Cerebellar cortex (tissue), 1 donor: Measurements from ENCODE around the gene NCAM2.

Experiments
- DNase-seq: peaks from one replicate; pipeline ENCODE4 v3.0.0-alpha.2; 2015; ENCODE audit warnings: low spot score

NCAM2 gene

DNA sequence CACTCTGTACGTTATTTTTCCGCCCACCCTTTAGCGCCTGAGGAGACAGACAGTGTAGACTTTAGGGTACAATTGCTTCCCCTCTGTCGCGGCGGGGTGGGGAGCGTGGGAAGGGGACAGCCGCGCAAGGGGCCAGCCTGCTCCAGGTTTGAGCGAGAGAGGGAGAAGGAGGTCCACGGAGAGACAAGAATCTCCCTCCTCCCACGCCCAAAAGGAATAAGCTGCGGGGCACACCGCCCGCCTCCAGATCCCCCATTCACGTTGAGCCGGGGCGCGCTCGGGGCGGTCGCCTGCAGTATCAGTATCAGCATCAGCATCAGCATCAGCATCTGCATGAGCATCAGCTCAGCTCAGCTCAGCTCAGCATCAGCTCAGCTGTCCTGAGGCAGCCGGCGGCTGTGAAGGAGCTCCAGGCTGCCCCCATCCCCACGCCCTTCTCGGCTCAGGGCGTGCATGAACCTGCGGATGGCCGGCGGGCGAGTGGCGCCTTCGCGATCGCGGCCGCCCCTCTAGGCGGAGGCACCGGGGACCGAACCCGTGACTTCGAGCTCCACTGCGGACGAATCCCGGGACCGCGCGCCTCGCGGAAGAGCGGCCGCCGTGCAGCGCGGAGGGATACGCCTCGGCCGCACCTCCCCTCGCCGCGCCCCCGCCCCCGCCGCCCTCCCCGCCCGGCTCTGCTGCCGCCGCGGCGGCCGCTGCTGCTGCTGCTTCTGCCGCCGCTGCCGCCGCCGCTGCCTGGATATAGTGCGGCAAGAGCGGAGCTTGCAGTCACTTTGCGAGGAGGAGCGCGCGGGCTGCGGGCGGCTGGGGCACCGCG lies at the start of gene NCAM2:
Gene NCAM2, plus strand, starts transcription at position 774 of the 820 bp plus-strand sequence.
- DNase-seq, result no peak

DNA sequence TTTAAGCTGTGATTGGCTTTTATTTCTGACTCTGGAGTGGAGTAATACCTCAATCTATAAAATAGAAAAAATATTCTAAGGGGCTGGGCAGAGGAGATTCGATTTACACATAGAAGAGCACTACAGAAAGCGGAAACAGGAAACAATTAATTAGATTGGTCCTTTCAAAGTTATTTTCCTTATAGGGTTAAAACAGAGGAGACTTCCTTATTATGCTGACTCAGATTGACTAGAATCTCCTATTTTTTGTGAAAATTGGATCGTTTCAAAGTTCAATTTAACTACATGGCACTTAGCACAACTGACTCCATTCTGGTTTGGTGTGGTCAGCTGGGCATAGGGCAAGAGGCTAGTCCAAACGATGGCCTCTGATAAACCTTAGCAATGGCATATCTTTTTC lies 48.3 kb upstream of the NCAM2 start:
- DNase-seq, result no peak

DNA sequence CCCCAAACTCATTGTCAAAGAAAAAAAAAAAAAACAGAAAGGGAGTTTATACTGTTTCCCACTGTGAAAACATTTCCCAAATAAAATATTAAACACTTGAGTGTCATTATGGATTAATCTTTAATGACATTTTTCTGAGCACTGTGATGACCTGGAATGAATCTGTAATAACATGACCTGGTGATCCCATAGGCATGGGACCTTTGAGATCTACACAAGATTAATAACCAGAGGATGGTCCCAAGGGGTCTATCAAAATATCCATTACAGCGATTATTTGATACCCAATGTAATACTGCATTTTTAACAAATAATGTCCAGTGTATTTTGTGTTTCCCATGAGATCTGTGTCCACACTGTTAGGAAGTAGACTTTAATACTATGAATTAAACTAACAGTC lies 32.4 kb upstream of the NCAM2 start:
- DNase-seq, result no peak

DNA sequence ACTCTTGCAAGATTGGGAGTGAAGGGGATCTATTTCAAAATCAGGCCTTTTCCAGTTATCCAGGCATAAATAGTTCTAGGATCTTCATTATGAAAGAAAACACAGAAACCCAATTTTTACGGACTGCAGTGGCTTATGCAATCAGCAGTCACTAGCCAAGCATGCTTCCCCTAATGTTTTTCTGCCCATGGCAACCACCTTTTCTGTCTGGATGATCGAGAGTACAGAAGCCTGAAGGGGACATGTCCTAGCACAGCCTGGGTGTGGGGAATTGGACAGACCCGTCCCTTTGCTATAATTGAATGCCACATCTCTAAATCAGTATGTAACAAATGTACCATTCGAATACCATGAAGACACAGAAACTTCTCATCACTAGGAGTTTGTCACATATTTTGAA lies 29.8 kb upstream of the NCAM2 start:
- DNase-seq, result peak; percentile 23

DNA sequence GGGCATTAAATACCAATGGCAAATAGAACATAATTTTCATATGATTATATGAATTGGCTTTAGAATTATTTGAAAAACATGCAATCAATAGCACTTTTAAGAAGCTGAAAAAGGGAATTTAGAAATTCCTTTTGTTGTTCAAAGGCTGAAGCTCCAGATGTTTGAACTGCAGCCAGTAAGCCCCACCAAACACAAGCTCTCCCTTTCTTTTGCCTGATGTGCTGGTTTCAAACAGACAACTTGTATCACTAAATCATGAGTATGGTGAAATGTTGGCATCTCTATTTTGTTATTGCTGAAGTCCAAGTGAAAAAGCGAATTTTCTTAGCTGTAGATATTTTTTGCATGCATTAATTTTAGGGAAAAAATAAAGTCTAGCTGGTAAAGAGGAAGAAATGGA lies 27.5 kb upstream of the NCAM2 start:
- DNase-seq, result no peak

DNA sequence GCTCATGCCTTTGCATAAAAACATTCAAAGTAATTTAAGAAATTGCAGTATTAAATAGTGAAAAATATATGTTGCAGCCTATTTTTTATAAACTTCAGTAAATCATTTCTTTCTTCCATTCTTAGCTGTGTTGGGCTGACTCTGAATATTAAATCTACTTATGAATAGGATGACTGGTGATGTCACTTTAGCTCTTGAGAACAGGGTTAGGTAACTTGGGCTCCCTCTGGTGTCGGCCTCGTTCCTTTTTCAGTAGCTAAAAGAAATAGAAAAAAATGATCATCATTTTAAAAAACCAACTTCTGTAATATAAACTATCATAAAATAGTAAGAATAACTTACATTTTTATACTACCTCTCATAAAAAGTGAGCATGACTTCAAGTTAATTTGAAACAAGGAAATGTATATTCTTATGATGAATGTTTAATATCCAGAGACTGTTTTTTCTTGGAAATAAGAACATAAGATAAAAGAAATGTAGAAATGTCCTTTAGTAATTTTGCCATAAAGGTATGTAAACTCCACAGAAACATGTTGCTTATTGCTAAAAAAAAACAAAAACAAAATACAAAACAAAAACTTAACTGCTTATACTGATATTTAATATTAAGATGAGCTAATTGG lies 26.8 kb upstream of the NCAM2 start:
- DNase-seq, result peak; percentile 29

DNA sequence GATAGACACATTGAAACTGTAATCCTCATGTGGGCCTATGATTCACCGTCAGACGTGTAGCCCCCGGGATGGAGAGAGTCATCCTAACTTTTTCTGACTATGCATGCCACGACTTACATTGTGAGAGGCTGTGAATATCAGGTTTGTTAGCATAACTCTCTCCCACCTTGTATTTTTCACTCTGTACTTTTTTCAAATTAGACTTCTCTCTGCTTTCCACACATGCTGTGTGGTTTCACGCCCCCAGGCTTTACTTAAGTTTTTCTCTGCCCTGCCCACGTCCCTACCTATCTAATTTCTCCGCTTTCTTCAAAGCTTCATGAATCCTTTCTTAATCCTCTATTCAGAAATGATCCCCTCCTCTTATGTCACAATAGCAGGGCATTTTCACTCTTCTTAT lies 3.4 kb upstream of the NCAM2 start:
- DNase-seq, result no peak

DNA sequence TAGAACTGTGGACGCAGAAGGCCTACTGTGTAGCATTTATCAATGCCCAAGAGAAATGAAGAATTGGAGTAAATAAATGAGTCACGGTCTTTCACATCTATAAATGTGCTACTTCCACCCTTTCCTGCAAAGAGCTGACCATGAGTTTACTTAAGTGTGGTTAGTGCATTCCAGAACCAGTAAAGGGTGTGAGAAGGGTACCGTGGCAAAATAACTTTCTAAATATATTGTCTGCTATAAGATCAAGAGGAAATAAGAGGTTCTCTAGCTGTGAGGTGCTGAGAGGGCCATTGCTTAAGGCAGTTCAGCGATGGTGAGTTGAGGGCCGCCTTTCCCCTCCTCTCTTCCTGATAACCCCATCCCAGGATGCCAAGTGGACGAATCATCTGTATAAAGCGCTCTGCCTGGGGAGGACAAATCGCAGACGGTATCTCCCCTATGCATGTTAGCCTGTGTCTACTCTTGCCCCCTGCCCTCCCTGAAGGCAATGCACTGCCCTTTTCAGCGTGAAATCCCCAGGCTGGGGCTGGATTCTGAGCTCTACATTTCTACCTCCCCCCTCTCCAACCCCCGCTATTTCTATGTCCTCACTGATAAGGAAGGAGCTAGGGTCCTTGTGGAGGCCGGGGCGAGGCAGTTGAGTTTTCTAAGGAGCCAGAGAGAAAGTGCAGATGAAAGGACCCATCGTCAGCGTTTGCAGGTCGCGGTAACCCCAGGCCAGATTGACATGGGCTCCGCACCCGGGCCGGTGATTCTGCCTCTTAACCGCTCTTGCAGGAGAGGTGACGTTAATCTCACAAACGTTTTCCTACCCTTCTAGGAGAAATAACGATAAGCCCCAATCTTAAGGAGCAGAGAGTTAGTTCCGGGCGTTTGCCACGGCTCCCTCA lies 1.5 kb upstream of the NCAM2 start:
- DNase-seq, result no peak

DNA sequence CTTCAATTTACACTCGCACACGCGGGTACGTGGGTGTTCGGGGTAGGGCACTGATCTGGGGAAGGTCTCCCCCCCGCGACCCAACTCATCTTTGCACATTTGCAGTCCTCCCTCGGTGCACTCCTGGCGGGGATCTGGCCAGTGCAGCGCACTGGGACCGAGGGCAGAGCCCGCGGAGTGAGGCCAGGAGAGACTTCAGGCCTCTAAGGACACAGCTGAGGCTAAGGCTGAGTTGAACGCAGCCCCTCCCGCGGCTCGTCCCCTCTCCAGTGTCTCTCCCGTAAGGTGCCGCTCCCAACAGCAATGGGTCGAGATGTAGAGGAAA lies 936 bp upstream of the NCAM2 start:
- DNase-seq, result no peak

DNA sequence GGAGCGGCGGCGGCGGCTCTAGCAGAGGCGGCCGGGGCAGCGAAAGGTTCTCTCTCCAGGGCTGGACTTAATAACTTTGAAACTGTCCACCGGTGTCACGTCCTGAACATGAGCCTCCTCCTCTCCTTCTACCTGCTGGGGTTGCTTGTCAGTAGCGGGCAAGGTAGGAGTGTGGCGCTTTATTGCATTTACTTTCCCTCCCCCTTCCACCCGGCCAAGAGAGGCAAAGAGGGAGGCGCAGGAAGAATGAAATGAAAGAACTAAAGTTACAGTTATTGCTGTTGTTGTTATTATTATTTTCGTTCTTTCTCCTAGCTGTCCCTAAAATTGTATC lies 214 bp downstream of the NCAM2 start:
- peak; percentile 29 for DNase-seq

DNA sequence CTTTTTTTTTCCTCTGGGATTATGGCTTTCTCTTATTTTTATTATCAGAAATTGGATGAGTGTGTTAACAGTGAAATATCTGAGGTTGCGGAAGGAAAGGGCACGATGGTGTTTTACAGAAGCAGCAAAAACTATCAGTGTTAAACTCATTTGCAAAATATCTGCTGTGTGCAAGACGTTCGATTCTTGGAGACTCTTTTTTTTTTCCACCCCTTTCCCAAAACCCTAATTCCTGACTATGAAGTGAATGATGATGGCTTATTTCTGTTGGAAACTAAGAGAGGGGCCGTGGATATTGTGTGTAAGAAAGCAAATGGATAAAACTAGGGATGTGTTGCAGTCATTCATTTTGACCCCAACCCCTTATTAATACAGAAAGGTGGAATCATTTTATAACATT lies 677 bp downstream of the NCAM2 start:
- no peak for DNase-seq

DNA sequence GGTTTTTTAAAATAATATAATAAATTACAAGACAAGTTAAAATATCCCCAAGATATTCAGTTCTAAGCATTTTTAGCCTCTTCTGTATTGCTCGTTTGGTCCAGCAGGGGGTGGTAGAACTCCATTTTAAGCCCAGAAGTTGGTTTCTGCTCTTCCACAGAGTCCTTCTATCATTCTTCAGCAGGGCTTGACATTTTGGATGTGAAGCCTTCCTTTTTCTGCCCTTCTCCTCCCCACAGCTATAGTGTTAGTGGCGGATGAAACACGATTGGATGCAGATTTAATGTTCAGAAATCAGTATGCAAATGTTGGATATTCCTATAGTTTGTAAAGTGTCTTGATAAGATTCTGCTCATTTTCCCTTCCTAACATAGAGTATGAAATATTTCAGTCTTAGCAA lies 1.4 kb downstream of the NCAM2 start:
- peak; percentile 43 for DNase-seq

DNA sequence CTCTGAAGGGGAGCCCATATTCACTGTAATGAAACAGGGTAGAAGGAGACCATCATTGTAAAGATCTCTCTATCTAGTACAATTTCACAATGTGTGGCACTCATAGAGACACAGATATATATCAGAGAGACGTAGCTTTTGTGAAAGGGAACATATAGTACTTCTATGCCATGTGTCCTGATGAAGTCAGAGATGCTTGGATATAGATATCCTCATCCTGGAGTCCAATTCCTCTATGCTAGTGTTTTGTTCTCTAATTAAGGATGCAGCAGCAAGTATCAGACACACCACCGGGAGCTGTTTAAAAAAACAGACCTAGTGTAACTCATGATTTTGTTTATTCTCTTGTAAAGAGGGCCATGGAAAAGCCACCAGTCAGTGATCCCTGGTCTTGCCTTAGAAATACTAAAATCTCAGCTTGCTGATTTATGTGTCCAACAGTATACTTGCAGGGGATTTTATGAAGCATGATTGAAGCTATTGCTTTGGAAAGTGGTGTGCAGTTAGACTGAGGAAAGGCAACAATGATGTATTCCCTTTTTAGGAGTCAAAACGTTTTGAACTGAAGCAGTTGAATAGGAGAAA lies 2.5 kb downstream of the NCAM2 start:
- DNase-seq, result no peak

DNA sequence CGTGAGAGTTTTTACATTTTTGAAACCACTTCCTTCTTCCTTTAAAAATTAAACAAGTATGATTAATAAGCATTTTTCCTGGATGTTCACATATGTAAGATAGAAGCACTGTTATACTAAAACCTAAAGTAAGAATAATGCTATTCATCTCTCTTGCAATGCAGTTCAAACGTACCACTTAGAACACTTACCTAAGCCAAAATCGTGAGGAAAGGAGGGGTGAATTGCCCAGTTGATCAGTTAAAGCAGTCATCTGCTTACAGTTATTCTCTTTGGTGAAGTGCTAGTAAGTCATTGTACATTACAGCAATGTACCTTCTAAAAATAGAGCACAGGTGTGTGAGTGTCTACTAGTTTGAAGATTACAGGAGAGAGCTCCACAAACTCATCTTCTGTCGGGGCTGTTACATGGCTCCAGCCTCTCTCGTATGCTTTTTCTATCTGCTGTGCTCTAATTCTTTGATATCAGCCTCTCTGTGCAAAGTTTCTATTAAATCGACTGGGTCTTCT lies 3.4 kb downstream of the NCAM2 start:
- no peak for DNase-seq

DNA sequence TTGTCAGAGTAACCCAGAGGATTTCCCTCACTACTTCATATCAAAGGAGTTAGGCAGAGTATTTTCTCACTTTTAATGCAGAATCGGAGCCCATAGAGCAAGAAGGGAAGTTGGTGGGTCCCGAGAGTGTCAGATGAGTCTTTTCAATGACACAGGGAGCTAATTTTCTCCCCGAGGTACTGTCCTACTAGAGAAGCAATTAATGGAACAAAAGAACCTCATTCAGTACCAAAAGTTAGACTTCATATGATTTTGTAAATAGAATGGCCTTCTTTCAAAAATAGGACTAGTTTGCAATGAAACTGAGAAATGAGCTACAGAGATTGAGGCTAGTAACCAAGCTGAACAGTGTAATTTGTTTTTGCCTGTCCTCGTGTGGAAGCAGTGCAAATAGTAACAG lies 3.9 kb downstream of the NCAM2 start:
- DNase-seq, result no peak

DNA sequence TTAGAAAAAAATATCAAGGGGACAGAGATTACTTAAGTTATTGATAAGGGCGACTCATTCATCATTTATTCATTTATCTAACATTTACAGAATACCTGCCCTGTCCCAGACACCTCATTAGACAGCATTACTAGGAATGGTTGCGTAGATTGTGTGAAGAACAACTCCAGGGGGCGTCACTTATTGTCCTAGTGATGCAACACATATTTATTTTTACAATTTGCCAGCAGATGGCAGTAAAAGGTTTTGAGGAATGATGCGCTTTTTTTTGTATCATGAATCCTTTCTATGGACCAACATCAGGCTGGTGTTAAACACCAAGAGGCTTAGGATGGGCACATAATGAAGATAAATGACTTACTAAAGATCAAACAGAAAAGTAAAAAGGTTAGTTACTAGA lies 5.5 kb downstream of the NCAM2 start:
- peak; percentile 18 for DNase-seq

DNA sequence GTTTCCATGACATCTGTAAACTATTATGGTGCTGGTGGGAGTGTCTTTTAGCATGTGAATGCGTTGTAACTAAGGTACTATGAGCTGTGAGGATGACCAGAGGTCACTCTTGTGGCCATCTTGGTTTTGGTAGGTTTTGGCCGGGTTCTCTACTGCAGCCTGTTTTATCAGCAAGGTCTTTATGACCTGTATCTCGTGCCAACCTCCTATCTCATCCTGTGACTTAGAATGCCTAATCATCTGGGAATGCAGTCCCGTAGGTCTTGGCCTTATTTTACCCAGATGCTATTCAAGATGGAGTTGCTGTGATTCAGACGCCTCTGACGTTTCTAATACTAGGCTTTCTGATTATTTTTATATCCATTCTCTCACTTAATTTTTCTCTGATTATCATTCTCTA lies 9.4 kb downstream of the NCAM2 start:
- no peak for DNase-seq

DNA sequence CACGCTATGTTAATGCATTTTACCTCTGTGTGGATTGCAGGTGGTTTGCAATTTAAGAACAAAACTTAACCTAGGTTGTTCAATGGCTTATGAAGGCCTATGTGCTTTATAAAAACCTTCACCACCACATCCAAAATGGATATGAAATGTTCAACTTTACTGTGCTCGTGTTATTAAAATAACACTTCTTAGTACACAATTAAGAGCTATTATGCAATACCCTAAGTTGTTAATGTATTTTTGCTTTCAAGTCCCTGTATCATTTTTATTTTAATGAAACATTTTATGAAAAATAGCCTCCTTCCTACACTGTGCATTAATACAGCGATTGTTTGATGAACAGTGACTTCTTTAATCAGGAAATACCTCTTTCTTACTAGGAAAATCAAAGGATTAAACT lies 12.0 kb downstream of the NCAM2 start:
- no peak for DNase-seq

DNA sequence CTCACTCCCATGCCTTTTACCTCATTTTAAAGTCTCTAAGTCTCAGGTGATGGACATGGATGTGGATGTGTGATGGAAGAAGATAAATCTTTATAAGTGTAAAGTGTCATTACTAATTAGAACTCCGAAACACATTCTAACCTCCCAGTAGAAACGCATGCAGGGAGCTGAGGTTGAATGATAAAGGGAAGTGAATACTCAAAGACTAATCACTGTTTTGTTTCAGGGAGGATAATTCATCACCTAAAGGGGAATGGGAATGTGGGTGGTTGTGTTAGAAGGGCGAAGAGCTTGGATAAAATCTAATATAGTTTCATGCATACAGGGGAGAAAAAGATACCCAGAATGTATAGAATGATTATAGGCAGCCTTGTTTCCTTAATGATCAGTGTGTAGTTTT lies 12.5 kb downstream of the NCAM2 start:
- DNase-seq, result no peak

DNA sequence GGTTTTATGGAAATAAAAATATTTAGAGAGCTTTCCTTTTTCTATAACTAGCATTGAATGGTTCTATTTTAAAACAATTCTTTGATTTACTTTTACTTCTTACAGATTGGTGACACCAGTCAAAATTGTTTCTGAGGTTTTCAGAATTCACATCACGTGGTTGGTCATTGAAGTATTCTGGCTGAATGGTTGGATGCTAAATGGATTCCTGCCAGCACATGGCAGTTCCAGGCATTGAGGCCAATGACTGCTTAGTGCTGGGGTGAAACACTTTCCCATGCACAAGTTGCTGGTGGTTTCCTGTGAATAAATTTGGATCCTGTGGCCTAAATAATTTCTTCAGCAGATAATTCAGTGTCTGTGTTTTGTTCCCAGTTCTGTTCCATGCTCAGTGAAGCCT lies 20.6 kb downstream of the NCAM2 start:
- no peak for DNase-seq

DNA sequence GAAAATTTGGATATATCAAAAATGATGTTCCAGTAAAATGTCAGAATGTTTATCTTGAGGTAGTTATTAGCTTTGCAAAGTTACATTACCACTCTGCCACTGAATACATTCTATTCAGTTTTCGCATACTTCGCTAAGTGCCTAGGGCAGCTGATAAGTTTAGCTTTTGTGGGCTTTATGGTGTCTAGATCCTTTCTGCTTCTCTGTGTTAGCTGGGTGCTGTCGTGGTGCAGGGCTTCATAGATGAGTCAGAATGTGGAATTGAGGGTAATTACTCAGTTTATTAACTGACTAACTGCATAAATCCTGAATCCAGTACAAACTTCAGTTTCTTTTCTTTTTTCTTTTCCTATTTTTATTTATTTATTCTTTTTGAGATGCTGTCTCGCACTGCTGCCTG lies 21.5 kb downstream of the NCAM2 start:
- no peak for DNase-seq

DNA sequence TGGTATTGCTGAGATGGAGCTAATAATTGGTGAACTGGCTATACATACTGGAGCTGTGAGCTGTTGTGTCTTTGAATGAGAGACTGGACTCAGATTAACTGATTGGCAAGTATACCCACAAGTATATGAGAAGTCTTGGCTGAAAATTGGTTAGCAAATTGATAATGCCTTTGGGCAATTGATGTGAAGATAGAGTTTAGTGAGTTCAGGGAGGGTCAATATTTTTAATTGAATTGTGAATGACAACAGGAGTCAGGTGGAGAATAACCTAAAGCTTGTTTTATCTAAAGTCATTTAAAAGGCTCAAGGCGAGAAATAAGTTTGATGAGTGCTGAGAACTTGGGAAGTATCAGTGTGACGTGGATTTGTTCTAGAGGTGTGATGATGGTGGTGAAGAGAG lies 27.5 kb downstream of the NCAM2 start:
- DNase-seq, result no peak
